ENCODE measurements around the gene ADARB2. TPM values are rescaled to one million over a fixed set of nuclear protein-coding genes. Genes with fewer than 3 reads are reported as not detected.

ADARB2 gene
- total and polyA plus RNA-seq, 2 donors (not counting 1 experiment from before 2014, with no cell fraction given) = not detected

GRCh38 chr10:1665021-1665661 is 72.2 kb downstream of the ADARB2 start:
- Histone ChIP-seq H3K79me2 (ENCODE audit: control insufficient read depth, insufficient read depth, low read length) (no peaks in the 10 kb centered on the region), H3K27me3 (ENCODE audit: control insufficient read depth, insufficient read depth, low read length) (no peaks in the 10 kb centered on the region), H3K36me3 (ENCODE audit: control insufficient read depth, insufficient read depth, low read length) (no peaks in the 10 kb centered on the region), H3K4me2 (ENCODE audit: extremely low read depth, insufficient read depth, low read length) (no peak overlapping the region), H3K4me1 (ENCODE audit: control insufficient read depth, extremely low read depth, insufficient read depth, low read length) (no peaks in the 10 kb centered on the region), H3K9me3 (ENCODE audit: control insufficient read depth, insufficient read depth, low read depth, low read length) (no peaks in the 10 kb centered on the region), H3K9ac (ENCODE audit: insufficient read depth, low read length) (no peak overlapping the region), H4K20me1 (ENCODE audit: control insufficient read depth, extremely low read depth, insufficient read depth, low read length) (no peaks in the 10 kb centered on the region), H3K4me3 (replicated peaks in 1 of 4; ENCODE audit: control extremely low read depth in 1 of 4, insufficient read depth in 1 of 4, low read depth in 3 of 4, low read length in 4 of 4) (no peak overlapping the region), H2AFZ (ENCODE audit: low read length) (no peak overlapping the region), H3K27ac (ENCODE audit: insufficient read depth, low read length) (no peak overlapping the region)
- TF ChIP-seq CTCF (conservative IDR thresholded peaks at IDR 0.05 in 1 of 2, IDR thresholded peaks at IDR 0.05 in 1 of 2; ENCODE audit: low read depth in 1 of 2, low read length in 2 of 2) = no peak
- no peak for TF ChIP-seq EZH2 (IDR thresholded peaks at IDR 0.05; ENCODE audit: low read length, missing control alignments)
- DNase-seq (ENCODE audit: low read depth in 2 of 2) = no peak

- Histone ChIP-seq H3K27ac (ENCODE audit: insufficient read depth, low read length) (no peak overlapping the region), H3K4me1 (ENCODE audit: control insufficient read depth, extremely low read depth, insufficient read depth, low read length) (no peaks in the 10 kb centered on the region), H3K36me3 (ENCODE audit: control insufficient read depth, insufficient read depth, low read length) (no peaks in the 10 kb centered on the region), H2AFZ (ENCODE audit: low read length) (no peak overlapping the region), H3K27me3 (ENCODE audit: control insufficient read depth, insufficient read depth, low read length) (no peaks in the 10 kb centered on the region), H3K4me2 (ENCODE audit: extremely low read depth, insufficient read depth, low read length) (no peak overlapping the region), H3K79me2 (ENCODE audit: control insufficient read depth, insufficient read depth, low read length) (no peaks in the 10 kb centered on the region), H3K9me3 (ENCODE audit: control insufficient read depth, insufficient read depth, low read depth, low read length) (no peaks in the 10 kb centered on the region), H4K20me1 (ENCODE audit: control insufficient read depth, extremely low read depth, insufficient read depth, low read length) (no peaks in the 10 kb centered on the region), H3K9ac (ENCODE audit: insufficient read depth, low read length) (no peak overlapping the region), H3K4me3 (replicated peaks in 1 of 4; ENCODE audit: control extremely low read depth in 1 of 4, insufficient read depth in 1 of 4, low read depth in 3 of 4, low read length in 4 of 4) (no peak overlapping the region)
- DNase-seq (ENCODE audit: low read depth in 2 of 2) = no peak
- TF ChIP-seq EZH2 (IDR thresholded peaks at IDR 0.05; ENCODE audit: low read length, missing control alignments) = no peak
- no peak for TF ChIP-seq CTCF (conservative IDR thresholded peaks at IDR 0.05 in 1 of 2, IDR thresholded peaks at IDR 0.05 in 1 of 2; ENCODE audit: low read depth in 1 of 2, low read length in 2 of 2)
These were observed 72.9 kb downstream of the ADARB2 start for GRCh38 chr10:1664333-1664964.

- no peak overlapping the region for H3K27ac ChIP-seq (ENCODE audit: insufficient read depth, low read length)
- DNase-seq (ENCODE audit: low read depth in 2 of 2) = no peak
- no peaks in the 10 kb centered on the region for H3K4me1 ChIP-seq (ENCODE audit: control insufficient read depth, extremely low read depth, insufficient read depth, low read length)
- no peaks in the 10 kb centered on the region for H3K9me3 ChIP-seq (ENCODE audit: control insufficient read depth, insufficient read depth, low read depth, low read length)
- no peak overlapping the region for H3K9ac ChIP-seq (ENCODE audit: insufficient read depth, low read length)
- H2AFZ ChIP-seq (ENCODE audit: low read length) = no peak overlapping the region
- H3K27me3 ChIP-seq (ENCODE audit: control insufficient read depth, insufficient read depth, low read length) = no peaks in the 10 kb centered on the region
- no peaks in the 10 kb centered on the region for H4K20me1 ChIP-seq (ENCODE audit: control insufficient read depth, extremely low read depth, insufficient read depth, low read length)
- TF ChIP-seq EZH2 (IDR thresholded peaks at IDR 0.05; ENCODE audit: low read length, missing control alignments) (no peak), CTCF (conservative IDR thresholded peaks at IDR 0.05 in 1 of 2, IDR thresholded peaks at IDR 0.05 in 1 of 2; ENCODE audit: low read depth in 1 of 2, low read length in 2 of 2) (no peak)
- H3K4me3 ChIP-seq (replicated peaks in 1 of 4; ENCODE audit: control extremely low read depth in 1 of 4, insufficient read depth in 1 of 4, low read depth in 3 of 4, low read length in 4 of 4) = no peak overlapping the region
- H3K79me2 ChIP-seq (ENCODE audit: control insufficient read depth, insufficient read depth, low read length) = no peaks in the 10 kb centered on the region
- H3K4me2 ChIP-seq (ENCODE audit: extremely low read depth, insufficient read depth, low read length) = no peak overlapping the region
- H3K36me3 ChIP-seq (ENCODE audit: control insufficient read depth, insufficient read depth, low read length) = no peaks in the 10 kb centered on the region
These were observed 74.1 kb downstream of the ADARB2 start for GRCh38 chr10:1663226-1663625.
